ENCODE data around the gene EFNA5. TPM values are rescaled to one million over a fixed set of nuclear protein-coding genes. Genes with fewer than 3 reads are reported as not detected.

EFNA5 gene
- polyA plus RNA-seq, 1 donor (not counting 4 experiments of a cell fraction or from before 2014, with no cell fraction given): 4.8 TPM

- no peak overlapping the region for H3K9ac ChIP-seq (ENCODE audit: control insufficient read depth, extremely low read depth, insufficient read depth, low read length)
- no peaks in the 10 kb centered on the region for H3K9me1 ChIP-seq (ENCODE audit: control insufficient read depth, extremely low read depth, insufficient read depth, low read length)
- dilution Hi-C loops (cut with MboI; ENCODE audit: extremely low pct_ligation_motif_present, low sequenced_read_pairs): no loop called here
- H3K4me3 ChIP-seq (ENCODE audit: control insufficient read depth in 2 of 3, extremely low read depth in 1 of 3, insufficient read depth in 2 of 3, low read depth in 1 of 3, low read length in 3 of 3): no peak overlapping the region
- H3K9me3 ChIP-seq (ENCODE audit: control insufficient read depth, low read depth, low read length): peaks cover 5% of the 10 kb centered on the region
- H3K4me1 ChIP-seq (ENCODE audit: control insufficient read depth, extremely low read depth, insufficient read depth, low read length): peaks cover 14% of the 10 kb centered on the region
- no peaks in the 10 kb centered on the region for H3K79me2 ChIP-seq (ENCODE audit: control insufficient read depth, insufficient read depth, low read length)
- peak; percentile 93 for FAIRE-seq
- H2AFZ ChIP-seq (ENCODE audit: control insufficient read depth, low read length): no peak overlapping the region
- no peak overlapping the region for H3K4me2 ChIP-seq (ENCODE audit: control insufficient read depth, extremely low read depth, insufficient read depth, low read depth, low read length)
- TF ChIP-seq, protein P1, sequence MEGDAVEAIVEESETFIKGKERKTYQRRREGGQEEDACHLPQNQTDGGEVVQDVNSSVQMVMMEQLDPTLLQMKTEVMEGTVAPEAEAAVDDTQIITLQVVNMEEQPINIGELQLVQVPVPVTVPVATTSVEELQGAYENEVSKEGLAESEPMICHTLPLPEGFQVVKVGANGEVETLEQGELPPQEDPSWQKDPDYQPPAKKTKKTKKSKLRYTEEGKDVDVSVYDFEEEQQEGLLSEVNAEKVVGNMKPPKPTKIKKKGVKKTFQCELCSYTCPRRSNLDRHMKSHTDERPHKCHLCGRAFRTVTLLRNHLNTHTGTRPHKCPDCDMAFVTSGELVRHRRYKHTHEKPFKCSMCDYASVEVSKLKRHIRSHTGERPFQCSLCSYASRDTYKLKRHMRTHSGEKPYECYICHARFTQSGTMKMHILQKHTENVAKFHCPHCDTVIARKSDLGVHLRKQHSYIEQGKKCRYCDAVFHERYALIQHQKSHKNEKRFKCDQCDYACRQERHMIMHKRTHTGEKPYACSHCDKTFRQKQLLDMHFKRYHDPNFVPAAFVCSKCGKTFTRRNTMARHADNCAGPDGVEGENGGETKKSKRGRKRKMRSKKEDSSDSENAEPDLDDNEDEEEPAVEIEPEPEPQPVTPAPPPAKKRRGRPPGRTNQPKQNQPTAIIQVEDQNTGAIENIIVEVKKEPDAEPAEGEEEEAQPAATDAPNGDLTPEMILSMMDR (optimal IDR thresholded peaks at IDR 0.05 in 1 of 3, IDR thresholded peaks at IDR 0.05 in 1 of 3, conservative IDR thresholded peaks at IDR 0.05 in 1 of 3; ENCODE audit: extremely low read depth in 1 of 3, insufficient read depth in 2 of 3, low read length in 3 of 3): no peak
- no peak for TF ChIP-seq EZH2 (IDR thresholded peaks at IDR 0.05; ENCODE audit: low read length)
- no peaks in the 10 kb centered on the region for H3K27me3 ChIP-seq (ENCODE audit: control insufficient read depth, extremely low read depth, insufficient read depth, low read length)
- H4K20me1 ChIP-seq (ENCODE audit: control insufficient read depth, extremely low read depth, insufficient read depth, low read length): no peaks in the 10 kb centered on the region
- H3K36me3 ChIP-seq (ENCODE audit: control insufficient read depth in 2 of 2, extremely low read depth in 1 of 2, insufficient read depth in 2 of 2, low read length in 2 of 2): no peaks in the 10 kb centered on the region
- no peak overlapping the region for H3K27ac ChIP-seq (ENCODE audit: control insufficient read depth, insufficient read depth, low read length)
- DNase-seq (ENCODE audit: low read depth, low spot score): peak; percentile 56
Measured at GRCh38 chr5:107486489-107486888, 184.2 kb downstream of the EFNA5 start.

GRCh38 chr5:107485184-107485583 is 185.6 kb downstream of the EFNA5 start:
- Histone ChIP-seq H3K27ac (ENCODE audit: control insufficient read depth, insufficient read depth, low read length) (no peak overlapping the region), H3K4me3 (ENCODE audit: control insufficient read depth in 2 of 3, extremely low read depth in 1 of 3, insufficient read depth in 2 of 3, low read depth in 1 of 3, low read length in 3 of 3) (no peak overlapping the region), H4K20me1 (ENCODE audit: control insufficient read depth, extremely low read depth, insufficient read depth, low read length) (no peaks in the 10 kb centered on the region), H3K4me2 (ENCODE audit: control insufficient read depth, extremely low read depth, insufficient read depth, low read depth, low read length) (no peak overlapping the region), H3K4me1 (ENCODE audit: control insufficient read depth, extremely low read depth, insufficient read depth, low read length) (peaks cover 14% of the 10 kb centered on the region), H3K9me3 (ENCODE audit: control insufficient read depth, low read depth, low read length) (peaks cover 5% of the 10 kb centered on the region), H3K79me2 (ENCODE audit: control insufficient read depth, insufficient read depth, low read length) (no peaks in the 10 kb centered on the region), H2AFZ (ENCODE audit: control insufficient read depth, low read length) (no peak overlapping the region), H3K9me1 (ENCODE audit: control insufficient read depth, extremely low read depth, insufficient read depth, low read length) (no peaks in the 10 kb centered on the region), H3K9ac (ENCODE audit: control insufficient read depth, extremely low read depth, insufficient read depth, low read length) (no peak overlapping the region), H3K27me3 (ENCODE audit: control insufficient read depth, extremely low read depth, insufficient read depth, low read length) (no peaks in the 10 kb centered on the region), H3K36me3 (ENCODE audit: control insufficient read depth in 2 of 2, extremely low read depth in 1 of 2, insufficient read depth in 2 of 2, low read length in 2 of 2) (no peaks in the 10 kb centered on the region)
- no peak for FAIRE-seq
- TF ChIP-seq EZH2 (IDR thresholded peaks at IDR 0.05; ENCODE audit: low read length): no peak
- TF ChIP-seq, protein P1 (optimal IDR thresholded peaks at IDR 0.05 in 1 of 3, IDR thresholded peaks at IDR 0.05 in 1 of 3, conservative IDR thresholded peaks at IDR 0.05 in 1 of 3; ENCODE audit: extremely low read depth in 1 of 3, insufficient read depth in 2 of 3, low read length in 3 of 3): no peak
- no peak for DNase-seq (ENCODE audit: low read depth, low spot score)
- dilution Hi-C loops (cut with MboI; ENCODE audit: extremely low pct_ligation_motif_present, low sequenced_read_pairs): no loop called here

Data from keratinocyte (primary cell).